Colonic mucosa (tissue), 4 donors: ENCODE data around the gene NRP2. TPM values are rescaled to one million over a fixed set of nuclear protein-coding genes. Genes with fewer than 3 reads are reported as not detected.

ENCODE experiments used
- DNase-seq: peaks from one replicate; pipeline ENCODE4 v3.0.0-alpha.2; 2020
- H3K27ac ChIP-seq: fragments of 200-600 bp; one replicate; pipeline ENCODE4 v1.8.0; 2021
- H3K27me3 ChIP-seq: fragments of 200-600 bp; one replicate; pipeline ENCODE4 v1.8.0; 2021
- H3K36me3 ChIP-seq: fragments of 200-600 bp; one replicate; pipeline ENCODE4 v1.8.0; 2021
- H3K4me1 ChIP-seq: fragments of 200-600 bp; one replicate; pipeline ENCODE4 v1.8.0; 2021; ENCODE audit warnings: mild to moderate bottlenecking
- H3K4me3 ChIP-seq: fragments of 200-600 bp; one replicate; pipeline ENCODE4 v1.8.0; 2021
- H3K9ac ChIP-seq, 2 donors: one replicate each; pipeline ENCODE4 v1.7.0; 2013; ENCODE audit warnings: control low read depth in 2 of 2, low read depth in 2 of 2, low read length in 2 of 2
- H3K9me3 ChIP-seq: fragments of 200-600 bp; one replicate; pipeline ENCODE4 v1.8.0; 2021
- CTCF ChIP-seq: fragments of 200-600 bp; IDR thresholded peaks from one replicate; pipeline ENCODE4 v1.8.0; 2022; ENCODE audit warnings: antibody characterized with exemption, mild to moderate bottlenecking
- intact Hi-C: fragments of 100-400 bp; cut with DNase I; formaldehyde crosslinking; loops from one replicate; pipeline ENCODE4 v1.14.1; 2022
- total RNA-seq, 2 donors: library from RNA; stranded (reverse); fragmentation: NEBNext Ultra II Directional in 1 of 2; extraction: Animal tissue kit (Norgen Biotek cat#: 25700) in 1 of 2; gene quantifications; one replicate each; pipeline ENCODE4 v1.2.1, GENCODE V29; 2021
- donor health status: healthy.
- donor health status: DM: no; HTN: no; CAD: no.
- donor health status: DM: no; HTN: no; CAD: no.

The NRP2 gene
- total RNA-seq, 2 donors from 2014 or later = 5.4 to 25.2 TPM

- Histone ChIP-seq H3K9me3 (no peaks in the 10 kb centered on the region), H3K27ac (peak overlapping the region; percentile 47), H3K4me3 (no peak overlapping the region), H3K36me3 (no peaks in the 10 kb centered on the region), H3K9ac (no peak overlapping the region), H3K4me1 (peaks cover 7% of the 10 kb centered on the region), H3K27me3 (no peaks in the 10 kb centered on the region)
- no peak for TF ChIP-seq CTCF
- no peak for DNase-seq
- intact Hi-C loops = loop anchor here (5.0 to 10.0 kb wide), 2 partner anchors 118 to 155 kb away; no protein-coding TSS in a partner anchor
These were observed 87.2 kb downstream of the NRP2 start for GRCh38 chr2:205769495-205769850.

- Histone ChIP-seq H3K27ac (no peak overlapping the region), H3K9me3 (no peaks in the 10 kb centered on the region), H3K36me3 (no peaks in the 10 kb centered on the region), H3K9ac (no peak overlapping the region), H3K27me3 (no peaks in the 10 kb centered on the region), H3K4me3 (no peak overlapping the region), H3K4me1 (peaks cover 7% of the 10 kb centered on the region)
- no peak for TF ChIP-seq CTCF
- no peak for DNase-seq
- intact Hi-C loops = loop anchor here (5.0 to 10.0 kb wide), 2 partner anchors 117 to 155 kb away; no protein-coding TSS in a partner anchor
These were observed 87.6 kb downstream of the NRP2 start for GRCh38 chr2:205769879-205770278.

- H3K36me3 ChIP-seq = no peaks in the 10 kb centered on the region
- H3K27me3 ChIP-seq = no peaks in the 10 kb centered on the region
- no peaks in the 10 kb centered on the region for H3K9me3 ChIP-seq
- no peak overlapping the region for H3K9ac ChIP-seq
- no peak for DNase-seq
- H3K4me3 ChIP-seq = no peak overlapping the region
- H3K4me1 ChIP-seq = peaks cover 7% of the 10 kb centered on the region
- no peak for TF ChIP-seq CTCF
- H3K27ac ChIP-seq = no peak overlapping the region
- intact Hi-C loops = no loop called here
These were observed 88.3 kb downstream of the NRP2 start for GRCh38 chr2:205770577-205770976.

- TF ChIP-seq CTCF = no peak
- intact Hi-C loops = no loop called here
- no peaks in the 10 kb centered on the region for H3K9me3 ChIP-seq
- peaks cover 7% of the 10 kb centered on the region for H3K4me1 ChIP-seq
- H3K4me3 ChIP-seq = no peak overlapping the region
- no peak overlapping the region for H3K27ac ChIP-seq
- H3K36me3 ChIP-seq = no peaks in the 10 kb centered on the region
- peak; percentile 54 for DNase-seq
- H3K27me3 ChIP-seq = no peaks in the 10 kb centered on the region
- no peak overlapping the region for H3K9ac ChIP-seq
These were observed 88.7 kb downstream of the NRP2 start for GRCh38 chr2:205771031-205771430.

- H3K4me3 ChIP-seq = no peak overlapping the region
- DNase-seq = no peak
- no peaks in the 10 kb centered on the region for H3K36me3 ChIP-seq
- H3K27me3 ChIP-seq = no peaks in the 10 kb centered on the region
- no peaks in the 10 kb centered on the region for H3K9me3 ChIP-seq
- H3K9ac ChIP-seq = no peak overlapping the region
- intact Hi-C loops = no loop called here
- H3K4me1 ChIP-seq = peaks cover 7% of the 10 kb centered on the region
- no peak overlapping the region for H3K27ac ChIP-seq
- TF ChIP-seq CTCF = no peak
These were observed 89.4 kb downstream of the NRP2 start for GRCh38 chr2:205771666-205772065.

GRCh38 chr2:205772983-205773382 lies 90.7 kb downstream of the NRP2 start:
- H3K4me1 ChIP-seq = peaks cover 7% of the 10 kb centered on the region
- no peaks in the 10 kb centered on the region for H3K27me3 ChIP-seq
- no peak overlapping the region for H3K4me3 ChIP-seq
- no peak for DNase-seq
- H3K9me3 ChIP-seq = no peaks in the 10 kb centered on the region
- no peak for TF ChIP-seq CTCF
- H3K36me3 ChIP-seq = no peaks in the 10 kb centered on the region
- no peak overlapping the region for H3K9ac ChIP-seq
- H3K27ac ChIP-seq = no peak overlapping the region
- intact Hi-C loops = no loop called here
